Measurements from ENCODE around the gene SLC25A41. TPM values are rescaled to one million over a fixed set of nuclear protein-coding genes. Genes with fewer than 3 reads are reported as not detected.

SLC25A41 gene
- total RNA-seq, 6 experiments from 2014 or later, result 0.18 to 0.60 (median 0.56) TPM; not detected in 3

GRCh38 chr19:6394831-6395230 lies 38.7 kb downstream of the SLC25A41 start:
- no peaks in the 10 kb centered on the region for H3K9me3 ChIP-seq
- WGBS (ENCODE audit: insufficient coverage, low coverage, low lambda C conversion rate, missing lambda C conversion rate), result 90% methylated on average over 3 of the region's 3 CpGs
- DNase-seq, result no peak
- H3K4me1 ChIP-seq, result peaks cover 0 to 7% (median 3%) of the 10 kb centered on the region in 4 donors
- ATAC-seq, result no peak
- TF ChIP-seq CTCF (IDR thresholded peaks at IDR 0.05) (no peak), POLR2A (IDR thresholded peaks at IDR 0.05) (no peak)
- intact Hi-C loops (cut with DNase I), result no loop called here
- peaks cover 0 to 2% (median under 1%) of the 10 kb centered on the region in 4 donors for H3K36me3 ChIP-seq
- no peaks in the 10 kb centered on the region for H3K27me3 ChIP-seq
- H3K27ac ChIP-seq, result no peak overlapping the region
- H3K4me3 ChIP-seq, result no peak overlapping the region

DNA sequence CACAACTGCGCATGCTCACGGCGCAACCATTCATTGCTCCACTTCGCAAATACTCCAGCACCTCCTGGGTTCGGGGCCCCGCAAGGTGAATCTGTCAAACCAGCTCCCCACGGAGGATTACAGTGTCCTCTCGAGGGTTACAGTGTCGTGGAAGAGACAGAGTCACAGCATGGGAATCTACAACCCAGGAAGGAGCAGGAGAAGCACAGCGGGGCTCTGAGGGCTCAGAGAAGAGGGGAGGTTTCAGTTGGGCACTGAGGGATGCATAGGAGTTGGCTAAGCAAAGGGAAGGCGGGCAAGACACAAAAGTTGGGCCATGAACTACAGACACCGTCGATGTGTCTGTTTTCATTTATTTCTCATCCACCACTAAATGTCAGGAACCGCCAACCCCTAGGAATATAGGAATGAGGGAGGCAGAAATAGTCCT lies 39.6 kb downstream of the SLC25A41 start:
- 28% methylated on average over 13 of the region's 14 CpGs for WGBS (ENCODE audit: insufficient coverage, low coverage, low lambda C conversion rate, missing lambda C conversion rate)
- peaks cover 0 to 7% (median 3%) of the 10 kb centered on the region in 4 donors for H3K4me1 ChIP-seq
- no peak for TF ChIP-seq POLR2A (IDR thresholded peaks at IDR 0.05)
- TF ChIP-seq CTCF (IDR thresholded peaks at IDR 0.05), result no peak
- peaks cover 0 to 10% (median 4%) of the 10 kb centered on the region in 4 donors for H3K36me3 ChIP-seq
- peak overlapping the region; percentile 72 to 88 (median 85) for H3K27ac ChIP-seq
- intact Hi-C loops (cut with DNase I), result no loop called here
- peak overlapping the region; percentile 80 to 89 (median 81) for H3K4me3 ChIP-seq
- no peak for DNase-seq
- H3K27me3 ChIP-seq, result no peaks in the 10 kb centered on the region
- H3K9me3 ChIP-seq, result no peaks in the 10 kb centered on the region
- no peak for ATAC-seq

- ATAC-seq (peak; percentile 90 to 94 (median 92)), DNase-seq (peak; percentile 89 to 94 (median 91))
- no peaks in the 10 kb centered on the region for H3K27me3 ChIP-seq
- WGBS (ENCODE audit: insufficient coverage, low coverage, low lambda C conversion rate, missing lambda C conversion rate), result 0% methylated on average over 16 of the region's 69 CpGs
- intact Hi-C loops (cut with DNase I), result no loop called here
- TF ChIP-seq CTCF (IDR thresholded peaks at IDR 0.05) (peak in 2 of 4 donors; percentile 23 to 32), POLR2A (IDR thresholded peaks at IDR 0.05) (no peak)
- peak within 1 kb of the TSS; percentile 72 to 88 (median 85) for H3K27ac ChIP-seq
- H3K36me3 ChIP-seq, result peaks cover 0 to 17% (median 7%) of the 10 kb centered on the region in 4 donors
- H3K4me3 ChIP-seq, result peak within 1 kb of the TSS; percentile 80 to 89 (median 81)
- H3K4me1 ChIP-seq, result peaks cover 0 to 7% (median 3%) of the 10 kb centered on the region in 4 donors
- no peaks in the 10 kb centered on the region for H3K9me3 ChIP-seq
These were observed 40.2 kb downstream of the SLC25A41 start, which contains the start of gene GTF2F1 for GRCh38 chr19:6393074-6393982. TSS of gene GTF2F1 (minus strand) at chr19:6393164. CDS start at chr19:6392995, 169 bp downstream.

DNA sequence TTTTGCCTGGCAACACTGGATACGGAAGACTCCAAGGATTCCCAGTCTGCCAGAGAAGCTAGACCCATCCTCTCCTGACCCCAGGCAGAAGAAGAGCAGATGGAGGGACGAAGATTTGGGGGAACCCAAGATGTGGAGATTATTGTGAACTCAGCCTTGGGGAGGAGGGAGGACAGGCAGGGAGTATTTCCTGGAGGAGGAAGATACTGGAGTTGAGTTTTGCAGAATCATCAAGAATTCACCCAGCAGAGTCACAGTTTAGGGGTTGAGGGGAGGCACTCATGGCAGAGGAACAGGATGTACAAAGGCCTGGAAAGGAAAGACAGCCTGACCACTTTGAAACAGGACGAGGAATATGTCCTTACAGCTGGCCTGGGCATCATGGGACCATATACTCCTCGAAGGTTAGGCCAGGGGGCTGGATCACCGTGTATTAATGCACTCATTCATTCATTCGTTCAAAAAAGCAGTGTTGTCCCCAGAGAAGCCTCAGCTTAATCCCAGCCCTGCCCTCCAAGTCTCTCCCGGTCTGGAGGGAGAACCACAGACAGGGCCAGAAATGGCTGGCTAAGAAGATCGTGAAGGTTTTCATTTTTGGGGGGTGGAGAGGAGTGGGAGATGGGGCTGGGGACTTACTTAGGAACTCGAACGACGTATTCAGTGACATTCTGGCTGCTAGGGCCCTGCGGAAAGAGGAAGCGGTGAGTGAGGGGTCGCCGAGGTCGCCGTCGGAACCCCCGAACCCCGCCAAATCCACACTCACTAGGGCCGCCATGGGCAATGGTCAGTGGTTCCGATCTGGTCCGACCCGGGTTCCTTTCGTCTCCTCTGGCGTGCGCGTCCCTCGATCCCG lies 41.1 kb downstream of the SLC25A41 start:
- intact Hi-C loops (cut with DNase I), result no loop called here
- TF ChIP-seq POLR2A (IDR thresholded peaks at IDR 0.05) (no peak), CTCF (IDR thresholded peaks at IDR 0.05) (no peak)
- ATAC-seq (no peak), DNase-seq (no peak)
- Histone ChIP-seq H3K36me3 (peaks cover 0 to 21% (median 10%) of the 10 kb centered on the region in 4 donors), H3K4me1 (peaks cover 0 to 7% (median 3%) of the 10 kb centered on the region in 4 donors), H3K4me3 (peak overlapping the region; percentile 80 to 89 (median 81)), H3K27me3 (no peaks in the 10 kb centered on the region), H3K9me3 (no peaks in the 10 kb centered on the region), H3K27ac (peak overlapping the region; percentile 72 to 88 (median 85))
- 15% methylated on average over 13 of the region's 30 CpGs for WGBS (ENCODE audit: insufficient coverage, low coverage, low lambda C conversion rate, missing lambda C conversion rate)

All from right lobe of liver (tissue), 6 donors.